H1 (cell line): ENCODE results near the gene STRIT1. TPM values are rescaled to one million over a fixed set of nuclear protein-coding genes. Genes with fewer than 3 reads are reported as not detected.

Experiments
- EP300 ChIP-seq, 2 experiments: IDR thresholded peaks; 1 replicate in 1 of 2; 2 replicates in 1 of 2; pipeline ENCODE4 v1.6.1; 2011 to 2012; ENCODE audit warnings: low read depth in 2 of 2, low read length in 2 of 2, mild to moderate bottlenecking in 2 of 2, borderline replicate concordance in 1 of 2, inconsistent platforms in 1 of 2, moderate library complexity in 1 of 2
- polyA plus RNA-seq, 7 experiments: library from polyadenylated mRNA; depleted of rRNA in 3 of 7; stranded (reverse) in 5 of 7; unstranded in 2 of 7; fragments of >200 nt in 5 of 7; fragments of 200-250 nt in 2 of 7; gene quantifications; 1 replicate in 5 of 7; 2 replicates in 1 of 7; 4 replicates in 1 of 7; pipeline versions ENCODE4 v1.2.1 to v1.2.3, GENCODE V29; 2011 to 2013; ENCODE audit warnings: missing spikeins in 2 of 7, mixed read lengths in 2 of 7
- total RNA-seq: library from RNA; stranded (reverse); fragmentation: NEBNext Ultra II Directional; extraction: Animal tissue kit (Norgen Biotek cat#: 25700); gene quantifications from 2 replicates; pipeline ENCODE4 v1.2.1, GENCODE V29; 2021

The STRIT1 gene
- total and polyA plus RNA-seq, 2 of the 8 experiments (the other 6 are each of a cell fraction or from before 2014, with no cell fraction given) = 0.15 to 0.47 TPM

- no peak for TF ChIP-seq EP300 (IDR thresholded peaks at IDR 0.05; ENCODE audit: borderline replicate concordance in 1 of 2, low read depth in 2 of 2, low read length in 2 of 2)
Measured at GRCh38 chr3:155307183-155307582, 13.7 kb upstream of the STRIT1 start (continued).
